ENCODE measurements around the gene VWA8.

Gene VWA8

GRCh38 chr13:41974262-41974900 lies 13.5 kb upstream of the VWA8 start:
- no peak overlapping the region for H3K27ac ChIP-seq
- H3K4me3 ChIP-seq (ENCODE audit: low read depth, low read length), result no peak overlapping the region
- no peak for TF ChIP-seq CTCF (IDR thresholded peaks at IDR 0.05; ENCODE audit: low read depth, low read length)
- no peaks in the 10 kb centered on the region for H3K36me3 ChIP-seq
- H3K27me3 ChIP-seq (ENCODE audit: insufficient read depth, low read depth, severe bottlenecking), result no peaks in the 10 kb centered on the region
- no peaks in the 10 kb centered on the region for H3K9me3 ChIP-seq (ENCODE audit: severe bottlenecking)
- DNase-seq, result no peak

GRCh38 chr13:41973247-41973741 lies 12.4 kb upstream of the VWA8 start:
- no peak for TF ChIP-seq CTCF (IDR thresholded peaks at IDR 0.05; ENCODE audit: low read depth, low read length)
- H3K4me3 ChIP-seq (ENCODE audit: low read depth, low read length), result no peak overlapping the region

DNA sequence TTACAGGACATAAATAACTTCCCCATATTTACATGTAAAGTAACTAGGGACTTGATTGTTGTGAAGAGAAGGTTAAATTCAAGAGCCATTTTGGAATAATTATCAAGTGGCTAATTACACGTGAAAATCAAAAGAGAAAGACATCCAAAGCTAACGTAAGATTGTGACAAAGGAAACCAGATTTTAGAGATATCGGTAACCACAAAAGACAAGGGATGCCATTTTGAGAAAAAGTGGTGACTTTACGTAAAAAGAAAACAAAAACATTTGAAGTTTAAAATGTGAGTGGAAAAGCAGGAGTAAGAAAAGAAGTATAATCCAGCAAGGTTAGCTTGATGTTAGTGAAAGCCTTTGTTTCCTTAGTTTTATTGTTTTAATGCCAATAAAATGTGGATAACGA lies 10.9 kb upstream of the VWA8 start:
- no peak for TF ChIP-seq CTCF (IDR thresholded peaks at IDR 0.05; ENCODE audit: low read depth, low read length)
- no peaks in the 10 kb centered on the region for H3K27me3 ChIP-seq (ENCODE audit: insufficient read depth, low read depth, severe bottlenecking)
- H3K4me3 ChIP-seq (ENCODE audit: low read depth, low read length), result no peak overlapping the region
- H3K27ac ChIP-seq, result no peak overlapping the region
- no peaks in the 10 kb centered on the region for H3K36me3 ChIP-seq
- DNase-seq, result no peak
- no peaks in the 10 kb centered on the region for H3K9me3 ChIP-seq (ENCODE audit: severe bottlenecking)

More at GRCh38 chr13:41973247-41973741, 12.4 kb upstream of the VWA8 start:
- no peaks in the 10 kb centered on the region for H3K9me3 ChIP-seq (ENCODE audit: severe bottlenecking)
- no peaks in the 10 kb centered on the region for H3K36me3 ChIP-seq
- DNase-seq, result no peak
- no peaks in the 10 kb centered on the region for H3K27me3 ChIP-seq (ENCODE audit: insufficient read depth, low read depth, severe bottlenecking)
- no peak overlapping the region for H3K27ac ChIP-seq

GRCh38 chr13:41970918-41971317 lies 10.0 kb upstream of the VWA8 start:
- TF ChIP-seq CTCF (IDR thresholded peaks at IDR 0.05; ENCODE audit: low read depth, low read length), result no peak
- Histone ChIP-seq H3K4me3 (ENCODE audit: low read depth, low read length) (no peak overlapping the region), H3K27ac (no peak overlapping the region), H3K9me3 (ENCODE audit: severe bottlenecking) (no peaks in the 10 kb centered on the region), H3K27me3 (ENCODE audit: insufficient read depth, low read depth, severe bottlenecking) (no peaks in the 10 kb centered on the region), H3K36me3 (no peaks in the 10 kb centered on the region)
- no peak for DNase-seq

DNA sequence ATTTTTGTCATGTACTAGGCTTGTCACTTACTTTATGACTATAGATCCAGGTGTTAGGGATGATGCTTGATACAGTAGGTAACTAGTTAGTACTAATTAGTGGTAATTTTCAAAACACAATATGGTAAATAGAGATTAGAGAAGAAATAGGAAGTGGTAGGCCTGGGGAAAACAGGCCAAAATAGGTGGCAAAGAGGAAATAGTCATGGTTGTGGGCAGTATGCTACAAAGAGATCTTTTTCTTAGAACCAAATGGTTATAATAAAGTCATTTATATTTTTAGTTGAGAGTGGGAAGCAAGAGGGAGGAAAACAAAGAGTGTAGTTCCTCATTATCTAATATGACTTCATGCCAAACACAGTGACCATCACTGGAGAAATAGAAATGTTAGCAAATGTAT lies 9.1 kb upstream of the VWA8 start:
- H3K27me3 ChIP-seq (ENCODE audit: insufficient read depth, low read depth, severe bottlenecking), result no peaks in the 10 kb centered on the region
- no peak for DNase-seq
- no peak overlapping the region for H3K4me3 ChIP-seq (ENCODE audit: low read depth, low read length)
- H3K27ac ChIP-seq, result no peak overlapping the region
- no peak for TF ChIP-seq CTCF (IDR thresholded peaks at IDR 0.05; ENCODE audit: low read depth, low read length)
- H3K36me3 ChIP-seq, result no peaks in the 10 kb centered on the region
- H3K9me3 ChIP-seq (ENCODE audit: severe bottlenecking), result no peaks in the 10 kb centered on the region

- no peak for TF ChIP-seq CTCF (IDR thresholded peaks at IDR 0.05; ENCODE audit: low read depth, low read length)
- Histone ChIP-seq H3K36me3 (no peaks in the 10 kb centered on the region), H3K27me3 (ENCODE audit: insufficient read depth, low read depth, severe bottlenecking) (no peaks in the 10 kb centered on the region), H3K27ac (no peak overlapping the region), H3K9me3 (ENCODE audit: severe bottlenecking) (no peaks in the 10 kb centered on the region), H3K4me3 (ENCODE audit: low read depth, low read length) (no peak overlapping the region)
- no peak for DNase-seq
Observed at GRCh38 chr13:41969072-41969471, 8.2 kb upstream of the VWA8 start.
